GM12878 (cell line): Measurements from ENCODE around the gene PTK7.

Experiments used
- CHD2 ChIP-seq: IDR thresholded peaks from 2 replicates; pipeline ENCODE4 v1.6.1; 2011; ENCODE audit warnings: low read depth, low read length, improper control_type of control experiment, borderline replicate concordance
- CREB1 ChIP-seq: IDR thresholded peaks from 2 replicates; pipeline ENCODE4 v1.6.1; 2012; ENCODE audit warnings: low read depth, mild to moderate bottlenecking, inconsistent platforms
- CTCF ChIP-seq, 3 experiments: IDR thresholded peaks in 2 of 3; conservative IDR thresholded peaks in 1 of 3; 2 replicates each; pipeline ENCODE4 v1.5.1; 2011; ENCODE audit warnings: low read depth in 3 of 3, low read length in 3 of 3, mild to moderate bottlenecking in 3 of 3, control low read depth in 2 of 3, moderate library complexity in 2 of 3, inconsistent platforms in 1 of 3, mixed read lengths in 1 of 3; ENCODE audit not compliant: control insufficient read depth in 2 of 3, insufficient read depth in 1 of 3; ENCODE audit errors: extremely low read depth in 1 of 3
- EP300 ChIP-seq, 2 experiments: fragments of 150-350 bp in 1 of 2; IDR thresholded peaks; 2 replicates each; pipeline ENCODE4 v1.6.1; 2011 to 2012; ENCODE audit warnings: low read depth in 2 of 2, low read length in 2 of 2, borderline replicate concordance in 1 of 2, improper control_type of control experiment in 1 of 2, inconsistent platforms in 1 of 2; ENCODE audit not compliant: control insufficient read depth in 1 of 2
- FOXM1 ChIP-seq: IDR thresholded peaks from 2 replicates; pipeline ENCODE4 v1.6.1; 2012; ENCODE audit warnings: low read depth, mild to moderate bottlenecking, inconsistent platforms, low read length, moderate library complexity
- HSF1 ChIP-seq: fragments of 150-350 bp; IDR thresholded peaks from 2 replicates; pipeline ENCODE4 v1.6.1; 2014; ENCODE audit warnings: mild to moderate bottlenecking, low read depth, low read length
- SREBF1 ChIP-seq: IDR thresholded peaks from 2 replicates; pipeline ENCODE4 v1.6.1; 2012; ENCODE audit warnings: mild to moderate bottlenecking, low read length
- TAF1 ChIP-seq: IDR thresholded peaks from 2 replicates; pipeline ENCODE4 v1.6.1; 2011; ENCODE audit warnings: mild to moderate bottlenecking, low read depth, low read length, borderline replicate concordance
- TCF7 ChIP-seq: IDR thresholded peaks from 2 replicates; pipeline ENCODE4 v1.6.1; 2014; ENCODE audit warnings: antibody characterized with exemption, borderline replicate concordance

- TF ChIP-seq CTCF (IDR thresholded peaks at IDR 0.05 in 2 of 3, conservative IDR thresholded peaks at IDR 0.05 in 1 of 3; ENCODE audit: control insufficient read depth in 2 of 3, extremely low read depth in 1 of 3, insufficient read depth in 1 of 3, low read depth in 3 of 3, low read length in 3 of 3) = no peak
- TF ChIP-seq CHD2 = no peak
- no peak for TF ChIP-seq EP300 (IDR thresholded peaks at IDR 0.05; ENCODE audit: borderline replicate concordance in 1 of 2, control insufficient read depth in 1 of 2, low read depth in 2 of 2, low read length in 2 of 2)
- no peak for TF ChIP-seq SREBF1
- no peak for TF ChIP-seq FOXM1
- no peak for TF ChIP-seq TCF7
- TF ChIP-seq HSF1 = no peak
- no peak for TF ChIP-seq TAF1
- TF ChIP-seq CREB1 = no peak
Measured at GRCh38 chr6:43142101-43142500, 66.0 kb downstream of the PTK7 start.
